Body of pancreas (tissue), 4 donors: ENCODE data around the gene MBD3L1.

Experiments
- POLR2A ChIP-seq, 3 donors: fragments of 450-650 bp; IDR thresholded peaks; one replicate each; pipeline ENCODE4 v1.6.1; 2016; ENCODE audit warnings: antibody characterized with exemption in 3 of 3, mild to moderate bottlenecking in 2 of 3
- TF ChIP-seq, protein P1 (sequence below), 7 experiments: fragments of 450-650 bp in 4 of 7; fragments of 200-600 bp in 3 of 7; sonication (generic) in 3 of 7; IDR thresholded peaks; one replicate each; pipeline ENCODE4 v1.5.1; 2016 to 2019; ENCODE audit warnings: antibody characterized with exemption in 7 of 7

- TF ChIP-seq, protein P1, sequence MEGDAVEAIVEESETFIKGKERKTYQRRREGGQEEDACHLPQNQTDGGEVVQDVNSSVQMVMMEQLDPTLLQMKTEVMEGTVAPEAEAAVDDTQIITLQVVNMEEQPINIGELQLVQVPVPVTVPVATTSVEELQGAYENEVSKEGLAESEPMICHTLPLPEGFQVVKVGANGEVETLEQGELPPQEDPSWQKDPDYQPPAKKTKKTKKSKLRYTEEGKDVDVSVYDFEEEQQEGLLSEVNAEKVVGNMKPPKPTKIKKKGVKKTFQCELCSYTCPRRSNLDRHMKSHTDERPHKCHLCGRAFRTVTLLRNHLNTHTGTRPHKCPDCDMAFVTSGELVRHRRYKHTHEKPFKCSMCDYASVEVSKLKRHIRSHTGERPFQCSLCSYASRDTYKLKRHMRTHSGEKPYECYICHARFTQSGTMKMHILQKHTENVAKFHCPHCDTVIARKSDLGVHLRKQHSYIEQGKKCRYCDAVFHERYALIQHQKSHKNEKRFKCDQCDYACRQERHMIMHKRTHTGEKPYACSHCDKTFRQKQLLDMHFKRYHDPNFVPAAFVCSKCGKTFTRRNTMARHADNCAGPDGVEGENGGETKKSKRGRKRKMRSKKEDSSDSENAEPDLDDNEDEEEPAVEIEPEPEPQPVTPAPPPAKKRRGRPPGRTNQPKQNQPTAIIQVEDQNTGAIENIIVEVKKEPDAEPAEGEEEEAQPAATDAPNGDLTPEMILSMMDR (IDR thresholded peaks at IDR 0.05), result no peak
- no peak for TF ChIP-seq POLR2A (IDR thresholded peaks at IDR 0.05)
These were observed 3.7 kb downstream of the MBD3L1 start for GRCh38 chr19:8835877-8836276.
